ENCODE data around the gene KYNU. TPM values are rescaled to one million over a fixed set of nuclear protein-coding genes. Genes with fewer than 3 reads are reported as not detected.
"Not testable (repeated sequence)": the region's sequence is repeated elsewhere in the genome, so short reads cannot be mapped to it uniquely, and the experiment has no call there.

The KYNU gene
- total and polyA plus RNA-seq, 2 donors (not counting 1 experiment from before 2014, with no cell fraction given), result 0.26 to 4.6 TPM

DNA sequence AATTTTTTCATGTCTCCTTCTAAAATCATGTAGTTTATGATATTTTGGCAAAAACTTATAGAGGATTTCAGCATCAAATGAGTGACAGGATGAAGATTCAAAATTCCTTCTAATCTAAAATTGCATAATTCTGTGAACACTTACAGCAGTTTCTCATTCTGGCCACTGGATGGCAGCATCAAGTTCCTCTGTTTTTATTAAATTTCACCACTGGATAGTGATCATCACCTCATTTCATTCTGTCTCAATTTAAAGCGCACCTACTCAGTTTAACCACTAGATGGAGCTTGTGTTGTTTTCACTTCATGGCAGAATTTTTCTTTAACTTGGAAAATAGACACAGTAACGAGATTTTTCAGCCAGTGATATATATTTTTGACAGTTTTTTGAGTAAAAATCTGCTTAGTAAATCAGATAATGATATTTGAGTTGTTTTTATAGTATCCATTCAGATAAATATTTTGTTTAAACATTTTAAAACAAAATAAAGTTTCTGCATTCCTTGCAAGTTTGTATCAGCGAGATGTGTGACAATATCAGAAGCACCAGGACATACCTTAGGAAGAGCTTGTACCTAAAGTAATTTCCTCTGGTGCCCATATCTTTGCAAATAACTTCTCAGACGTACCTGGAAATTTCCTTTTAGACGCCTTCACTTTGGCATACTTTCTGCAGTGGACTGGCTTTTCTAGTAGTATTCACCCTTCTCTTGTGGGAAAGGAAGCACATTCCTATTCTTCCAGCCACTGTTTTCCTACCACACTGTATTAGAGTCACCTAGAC, 157.0 kb downstream of the KYNU start:
- no peaks in the 10 kb centered on the region for H3K4me1 ChIP-seq (ENCODE audit: control insufficient read depth, extremely low read depth, insufficient read depth, low read length)
- H3K9ac ChIP-seq (ENCODE audit: insufficient read depth, low read length), result no peak overlapping the region
- H4K20me1 ChIP-seq (ENCODE audit: control insufficient read depth, extremely low read depth, insufficient read depth, low read length), result no peaks in the 10 kb centered on the region
- no peaks in the 10 kb centered on the region for H3K36me3 ChIP-seq (ENCODE audit: control insufficient read depth, insufficient read depth, low read length)
- no peak for TF ChIP-seq EZH2 (IDR thresholded peaks at IDR 0.05; ENCODE audit: low read length, missing control alignments)
- TF ChIP-seq, protein P1, sequence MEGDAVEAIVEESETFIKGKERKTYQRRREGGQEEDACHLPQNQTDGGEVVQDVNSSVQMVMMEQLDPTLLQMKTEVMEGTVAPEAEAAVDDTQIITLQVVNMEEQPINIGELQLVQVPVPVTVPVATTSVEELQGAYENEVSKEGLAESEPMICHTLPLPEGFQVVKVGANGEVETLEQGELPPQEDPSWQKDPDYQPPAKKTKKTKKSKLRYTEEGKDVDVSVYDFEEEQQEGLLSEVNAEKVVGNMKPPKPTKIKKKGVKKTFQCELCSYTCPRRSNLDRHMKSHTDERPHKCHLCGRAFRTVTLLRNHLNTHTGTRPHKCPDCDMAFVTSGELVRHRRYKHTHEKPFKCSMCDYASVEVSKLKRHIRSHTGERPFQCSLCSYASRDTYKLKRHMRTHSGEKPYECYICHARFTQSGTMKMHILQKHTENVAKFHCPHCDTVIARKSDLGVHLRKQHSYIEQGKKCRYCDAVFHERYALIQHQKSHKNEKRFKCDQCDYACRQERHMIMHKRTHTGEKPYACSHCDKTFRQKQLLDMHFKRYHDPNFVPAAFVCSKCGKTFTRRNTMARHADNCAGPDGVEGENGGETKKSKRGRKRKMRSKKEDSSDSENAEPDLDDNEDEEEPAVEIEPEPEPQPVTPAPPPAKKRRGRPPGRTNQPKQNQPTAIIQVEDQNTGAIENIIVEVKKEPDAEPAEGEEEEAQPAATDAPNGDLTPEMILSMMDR (conservative IDR thresholded peaks at IDR 0.05 in 1 of 2, IDR thresholded peaks at IDR 0.05 in 1 of 2; ENCODE audit: low read depth in 1 of 2, low read length in 2 of 2), result peak; percentile 92 to 98
- no peak overlapping the region for H3K27ac ChIP-seq (ENCODE audit: insufficient read depth, low read length)
- peak overlapping the region; percentile 56 for H2AFZ ChIP-seq (ENCODE audit: low read length)
- H3K27me3 ChIP-seq (ENCODE audit: control insufficient read depth, insufficient read depth, low read length), result no peaks in the 10 kb centered on the region
- no peak overlapping the region for H3K4me3 ChIP-seq (replicated peaks in 1 of 4; ENCODE audit: control extremely low read depth in 1 of 4, insufficient read depth in 1 of 4, low read depth in 3 of 4, low read length in 4 of 4)
- H3K4me2 ChIP-seq (ENCODE audit: extremely low read depth, insufficient read depth, low read length), result no peak overlapping the region
- no peaks in the 10 kb centered on the region for H3K9me3 ChIP-seq (ENCODE audit: control insufficient read depth, insufficient read depth, low read depth, low read length)
- no peaks in the 10 kb centered on the region for H3K79me2 ChIP-seq (ENCODE audit: control insufficient read depth, insufficient read depth, low read length)
- peak; percentile 67 to 88 for DNase-seq (ENCODE audit: low read depth in 2 of 2)

DNA sequence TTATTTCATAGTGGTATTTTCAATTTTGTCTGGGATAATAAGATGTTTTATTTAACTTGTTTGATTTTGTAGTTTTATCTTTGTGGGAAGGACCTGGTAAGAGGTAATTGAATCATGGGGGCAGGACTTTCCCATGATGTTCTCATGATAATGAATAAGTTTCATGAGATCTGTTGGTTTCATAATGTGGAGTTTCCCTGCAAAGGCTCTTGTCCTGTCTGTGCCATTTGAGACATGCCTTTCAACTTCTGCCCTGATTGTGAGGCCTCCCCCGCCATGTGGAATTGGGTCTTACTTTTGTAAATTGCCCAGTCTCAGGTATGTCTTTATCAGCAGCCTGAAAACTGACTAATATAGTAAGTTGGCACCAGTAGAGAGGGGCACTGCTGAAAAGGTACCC, 174.0 kb downstream of the KYNU start:
- TF ChIP-seq, protein P1 (conservative IDR thresholded peaks at IDR 0.05 in 1 of 2, IDR thresholded peaks at IDR 0.05 in 1 of 2; ENCODE audit: low read depth in 1 of 2, low read length in 2 of 2), result no peak
- no peak for TF ChIP-seq EZH2 (IDR thresholded peaks at IDR 0.05; ENCODE audit: low read length, missing control alignments)
- Histone ChIP-seq H3K27ac (ENCODE audit: insufficient read depth, low read length) (no peak overlapping the region), H3K4me2 (ENCODE audit: extremely low read depth, insufficient read depth, low read length) (no peak overlapping the region), H3K9me3 (ENCODE audit: control insufficient read depth, insufficient read depth, low read depth, low read length) (no peaks in the 10 kb centered on the region), H3K9ac (ENCODE audit: insufficient read depth, low read length) (no peak overlapping the region), H3K79me2 (ENCODE audit: control insufficient read depth, insufficient read depth, low read length) (no peaks in the 10 kb centered on the region), H4K20me1 (ENCODE audit: control insufficient read depth, extremely low read depth, insufficient read depth, low read length) (no peaks in the 10 kb centered on the region), H3K4me1 (ENCODE audit: control insufficient read depth, extremely low read depth, insufficient read depth, low read length) (no peaks in the 10 kb centered on the region), H3K4me3 (replicated peaks in 1 of 4; ENCODE audit: control extremely low read depth in 1 of 4, insufficient read depth in 1 of 4, low read depth in 3 of 4, low read length in 4 of 4) (no peak overlapping the region), H3K36me3 (ENCODE audit: control insufficient read depth, insufficient read depth, low read length) (no peaks in the 10 kb centered on the region), H2AFZ (ENCODE audit: low read length) (no peak overlapping the region), H3K27me3 (ENCODE audit: control insufficient read depth, insufficient read depth, low read length) (no peaks in the 10 kb centered on the region)
- no peak for DNase-seq (ENCODE audit: low read depth in 2 of 2)

DNA sequence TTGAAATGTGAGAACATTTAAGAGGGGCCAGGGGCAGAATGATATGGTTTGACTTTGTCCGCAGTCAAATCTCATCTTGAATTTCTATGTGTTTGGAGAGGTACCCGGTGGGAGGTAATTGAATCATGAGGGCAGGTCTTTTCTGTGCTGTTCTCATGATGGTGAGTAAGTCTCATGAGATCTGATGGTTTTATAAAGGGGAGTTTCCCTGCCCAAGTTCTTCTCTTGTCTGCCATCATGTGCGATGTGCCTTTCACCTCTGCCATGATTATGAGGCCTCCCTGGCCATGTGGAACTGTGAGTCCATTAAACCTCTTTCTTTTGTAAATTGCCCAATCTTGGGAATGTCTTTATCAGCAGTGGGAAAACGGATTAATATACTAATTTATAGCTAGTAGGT, 176.0 kb downstream of the KYNU start:
- not testable (repeated sequence) for H2AFZ ChIP-seq (ENCODE audit: low read length); H3K9ac ChIP-seq (ENCODE audit: insufficient read depth, low read length); H3K9me3 ChIP-seq (ENCODE audit: control insufficient read depth, insufficient read depth, low read depth, low read length); H3K27ac ChIP-seq (ENCODE audit: insufficient read depth, low read length); H3K4me1 ChIP-seq (ENCODE audit: control insufficient read depth, extremely low read depth, insufficient read depth, low read length); H4K20me1 ChIP-seq (ENCODE audit: control insufficient read depth, extremely low read depth, insufficient read depth, low read length); H3K27me3 ChIP-seq (ENCODE audit: control insufficient read depth, insufficient read depth, low read length); H3K4me3 ChIP-seq (replicated peaks in 1 of 4; ENCODE audit: control extremely low read depth in 1 of 4, insufficient read depth in 1 of 4, low read depth in 3 of 4, low read length in 4 of 4); H3K79me2 ChIP-seq (ENCODE audit: control insufficient read depth, insufficient read depth, low read length); H3K4me2 ChIP-seq (ENCODE audit: extremely low read depth, insufficient read depth, low read length); DNase-seq (ENCODE audit: low read depth in 2 of 2); H3K36me3 ChIP-seq (ENCODE audit: control insufficient read depth, insufficient read depth, low read length)

Data from fibroblast of lung (primary cell).